ENCODE measurements around the gene CCDC127. TPM values are rescaled to one million over a fixed set of nuclear protein-coding genes. Genes with fewer than 3 reads are reported as not detected.

Gene CCDC127
- total and polyA plus RNA-seq, 2 donors (not counting 3 experiments of a cell fraction or from before 2014, with no cell fraction given), result 3.4 to 6.3 TPM

DNA sequence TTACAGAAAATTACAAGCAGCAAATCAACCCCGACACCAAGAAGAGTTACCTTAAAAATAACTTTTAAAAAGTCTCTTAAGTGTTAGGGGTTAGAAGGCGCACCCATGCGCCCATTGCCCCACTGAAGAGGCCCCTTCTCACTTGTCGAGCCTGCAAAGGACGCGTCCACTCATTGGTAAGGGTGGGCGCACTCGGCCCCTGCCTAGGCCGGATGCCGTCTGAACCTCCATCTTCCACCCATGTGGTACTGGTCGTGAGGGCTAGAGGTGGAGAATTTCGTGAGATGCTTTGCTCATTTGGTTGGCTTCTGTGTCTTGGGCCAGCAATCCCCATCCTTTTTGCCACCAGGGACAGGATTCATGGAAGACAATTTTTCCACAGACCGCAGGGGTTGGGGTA lies 54.1 kb downstream of the CCDC127 start:
- no peaks in the 10 kb centered on the region for H3K9me3 ChIP-seq (replicated peaks; ENCODE audit: control insufficient read depth, insufficient read depth, low read length)
- H3K9me1 ChIP-seq (replicated peaks; ENCODE audit: control insufficient read depth, extremely low read depth, insufficient read depth, low read length), result no peaks in the 10 kb centered on the region
- H3K9ac ChIP-seq (replicated peaks; ENCODE audit: extremely low read depth, insufficient read depth, low read length), result no peak overlapping the region
- FAIRE-seq (no peak), DNase-seq (ENCODE audit: low read depth, low spot score) (no peak)
- CTCF ChIA-PET, result no interaction called here
- intact Hi-C loops (cut with micrococcal nuclease), result no loop called here
- POLR2A ChIA-PET, result no interaction called here
- TF ChIP-seq, protein P1, sequence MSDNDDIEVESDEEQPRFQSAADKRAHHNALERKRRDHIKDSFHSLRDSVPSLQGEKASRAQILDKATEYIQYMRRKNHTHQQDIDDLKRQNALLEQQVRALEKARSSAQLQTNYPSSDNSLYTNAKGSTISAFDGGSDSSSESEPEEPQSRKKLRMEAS (IDR thresholded peaks at IDR 0.05; ENCODE audit: insufficient read depth, insufficient read length), result no peak
- TF ChIP-seq MYC (IDR thresholded peaks at IDR 0.05; ENCODE audit: low read depth, low read length), result no peak
- TF ChIP-seq, protein P2, sequence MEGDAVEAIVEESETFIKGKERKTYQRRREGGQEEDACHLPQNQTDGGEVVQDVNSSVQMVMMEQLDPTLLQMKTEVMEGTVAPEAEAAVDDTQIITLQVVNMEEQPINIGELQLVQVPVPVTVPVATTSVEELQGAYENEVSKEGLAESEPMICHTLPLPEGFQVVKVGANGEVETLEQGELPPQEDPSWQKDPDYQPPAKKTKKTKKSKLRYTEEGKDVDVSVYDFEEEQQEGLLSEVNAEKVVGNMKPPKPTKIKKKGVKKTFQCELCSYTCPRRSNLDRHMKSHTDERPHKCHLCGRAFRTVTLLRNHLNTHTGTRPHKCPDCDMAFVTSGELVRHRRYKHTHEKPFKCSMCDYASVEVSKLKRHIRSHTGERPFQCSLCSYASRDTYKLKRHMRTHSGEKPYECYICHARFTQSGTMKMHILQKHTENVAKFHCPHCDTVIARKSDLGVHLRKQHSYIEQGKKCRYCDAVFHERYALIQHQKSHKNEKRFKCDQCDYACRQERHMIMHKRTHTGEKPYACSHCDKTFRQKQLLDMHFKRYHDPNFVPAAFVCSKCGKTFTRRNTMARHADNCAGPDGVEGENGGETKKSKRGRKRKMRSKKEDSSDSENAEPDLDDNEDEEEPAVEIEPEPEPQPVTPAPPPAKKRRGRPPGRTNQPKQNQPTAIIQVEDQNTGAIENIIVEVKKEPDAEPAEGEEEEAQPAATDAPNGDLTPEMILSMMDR (IDR thresholded peaks at IDR 0.05; ENCODE audit: extremely low read depth in 1 of 2, insufficient read depth in 1 of 2, low read depth in 1 of 2, low read length in 2 of 2), result no peak
- no peak for TF ChIP-seq JUN (IDR thresholded peaks at IDR 0.05; ENCODE audit: borderline replicate concordance, insufficient read depth, insufficient read length, low read depth)
- TF ChIP-seq POLR2AphosphoS5 (IDR thresholded peaks at IDR 0.05; ENCODE audit: insufficient read depth, low read depth, low read length), result no peak
- no peak for TF ChIP-seq FOS (IDR thresholded peaks at IDR 0.05; ENCODE audit: borderline replicate concordance, insufficient read depth, low read length)
- TF ChIP-seq EZH2 (IDR thresholded peaks at IDR 0.05; ENCODE audit: borderline replicate concordance, low read depth, low read length, severe bottlenecking), result no peak
- no peak for TF ChIP-seq POLR2A (IDR thresholded peaks at IDR 0.05; ENCODE audit: low read depth, low read length)
- TF ChIP-seq GATA2 (IDR thresholded peaks at IDR 0.05; ENCODE audit: insufficient read depth, insufficient read length, low read depth, low read length), result no peak
- dilution Hi-C loops (cut with MboI; ENCODE audit: extremely low pct_ligation_motif_present, low sequenced_read_pairs), result no loop called here
- no peaks in the 10 kb centered on the region for H3K27me3 ChIP-seq (ENCODE audit: control insufficient read depth in 2 of 2, insufficient read depth in 2 of 2, low read length in 2 of 2)
- no peaks in the 10 kb centered on the region for H3K4me1 ChIP-seq (ENCODE audit: control insufficient read depth, extremely low read depth, insufficient read depth, low read length)
- no peak overlapping the region for H3K27ac ChIP-seq (ENCODE audit: insufficient read depth, low read depth, low read length)
- H3K4me3 ChIP-seq (replicated peaks in 1 of 3; ENCODE audit: insufficient read depth in 1 of 3, low read depth in 1 of 3, low read length in 3 of 3), result no peak overlapping the region
- H3K4me2 ChIP-seq (ENCODE audit: insufficient read depth, low read length), result no peak overlapping the region
- H2AFZ ChIP-seq (ENCODE audit: low read depth, low read length), result no peak overlapping the region
- no peaks in the 10 kb centered on the region for H3K36me3 ChIP-seq (ENCODE audit: control insufficient read depth in 2 of 2, extremely low read depth in 1 of 2, insufficient read depth in 2 of 2, low read length in 2 of 2)
- H4K20me1 ChIP-seq (replicated peaks; ENCODE audit: control insufficient read depth, extremely low read depth, insufficient read depth, low read length), result no peaks in the 10 kb centered on the region
- BruUV-seq (replicated peaks), result no TSS peak
- H3K79me2 ChIP-seq (ENCODE audit: control insufficient read depth, insufficient read depth, low read length), result no peaks in the 10 kb centered on the region

All from endothelial cell of umbilical vein (primary cell).